ENCODE measurements around the gene ADSL.

The ADSL gene

DNA sequence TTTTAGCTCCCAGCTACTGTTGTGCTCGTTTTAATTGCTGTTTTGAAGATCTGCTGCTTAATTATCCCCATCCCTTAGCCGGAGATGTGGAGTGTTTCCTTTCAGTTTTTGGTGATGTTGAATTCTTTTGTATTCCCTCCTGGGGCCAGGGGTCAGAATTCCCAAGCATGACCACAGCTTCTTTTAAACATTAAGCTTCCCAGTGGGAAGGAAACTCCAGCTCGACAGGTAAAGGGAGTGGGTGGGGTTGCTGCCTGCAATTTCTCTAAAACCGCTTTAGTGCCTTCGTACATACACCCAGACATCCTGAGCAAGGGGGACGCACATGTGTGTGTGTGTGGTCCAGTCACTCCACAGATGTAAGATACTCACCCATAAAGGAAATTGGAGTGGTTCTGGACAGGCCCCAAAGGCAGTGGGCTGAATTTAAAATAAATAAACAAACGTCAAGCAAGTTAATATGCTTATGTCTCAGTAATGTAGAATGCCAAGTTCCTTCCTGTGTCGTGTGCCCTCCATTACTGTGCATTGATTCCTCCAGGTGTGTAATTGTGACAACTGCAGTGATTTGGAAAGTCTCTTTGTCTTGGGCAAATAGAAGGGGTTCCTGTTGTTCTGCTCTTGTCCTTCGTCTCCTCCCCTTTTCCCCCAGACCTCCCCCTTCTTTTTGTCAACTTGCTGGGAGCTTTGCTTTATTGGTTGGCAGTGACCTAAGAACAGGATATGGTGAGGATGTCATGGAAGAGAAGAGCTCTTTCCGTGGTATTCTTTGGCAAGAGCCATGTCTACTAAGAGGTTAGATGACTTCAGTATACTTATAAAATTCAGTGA is 19.2 kb upstream of the ADSL start:
- no peak for DNase-seq (ENCODE audit: low read depth, low spot score)

DNA sequence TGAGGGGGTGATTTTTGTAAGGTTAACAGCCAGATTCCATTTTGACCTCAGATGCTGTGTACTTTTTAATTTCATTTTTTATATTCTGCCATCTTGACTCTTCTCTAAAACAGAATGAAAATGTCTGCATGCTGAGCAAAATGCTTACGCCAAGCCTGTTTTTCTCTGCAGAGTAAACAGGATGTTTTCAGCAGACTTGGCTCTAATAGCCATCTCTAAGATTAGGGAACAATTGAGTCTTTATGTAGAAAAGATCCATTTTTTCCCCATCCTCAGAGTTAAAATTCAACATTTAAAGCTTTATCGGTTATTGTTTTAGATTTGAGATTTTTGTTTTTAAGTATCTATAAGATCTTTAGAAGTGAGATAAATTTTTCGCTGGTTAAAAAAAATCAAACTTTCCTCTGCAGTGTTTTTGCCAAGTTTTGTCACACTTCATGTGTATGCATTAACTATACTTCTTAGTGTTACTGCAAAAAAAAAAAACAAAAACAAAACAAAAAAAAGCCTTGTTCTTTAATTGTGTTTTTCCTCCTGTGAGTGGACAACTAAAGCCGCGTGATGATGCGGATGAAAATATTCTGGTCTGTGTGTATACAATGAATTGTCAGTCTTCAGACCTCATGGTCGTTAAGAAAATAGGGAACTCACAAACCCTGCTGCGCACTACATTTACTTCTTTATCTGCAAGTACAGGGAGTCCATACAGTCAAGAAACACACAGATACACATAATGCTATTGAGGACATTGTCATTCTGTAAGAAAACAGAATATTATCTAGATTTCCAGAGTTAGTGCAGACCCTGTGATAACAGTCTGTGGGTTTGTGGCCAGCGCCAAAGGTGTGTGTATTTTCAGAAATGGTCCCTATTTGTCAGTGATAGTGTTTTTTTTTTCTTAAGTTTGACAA is 17.5 kb upstream of the ADSL start:
- no peak for DNase-seq (ENCODE audit: low read depth, low spot score)

DNA sequence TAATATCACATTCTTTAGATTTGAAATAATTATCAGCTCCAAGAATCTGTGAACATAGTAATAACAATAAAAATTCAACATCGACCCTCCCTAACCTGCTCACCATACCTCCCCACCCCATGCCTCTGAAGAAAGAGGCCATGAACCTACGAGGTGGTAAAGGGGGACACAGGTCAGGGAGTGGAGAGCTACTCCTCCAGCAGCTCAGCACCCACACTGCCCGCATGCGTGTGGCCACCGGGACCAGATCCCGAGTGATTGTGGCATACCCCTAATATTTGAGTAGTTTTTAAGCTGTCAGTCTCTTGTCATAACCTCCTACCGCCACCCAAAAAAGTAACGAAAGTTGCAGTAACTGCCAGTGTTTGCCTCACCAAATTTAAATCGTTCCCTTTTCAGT is 16.8 kb upstream of the ADSL start:
- DNase-seq (ENCODE audit: low read depth, low spot score), result no peak

DNA sequence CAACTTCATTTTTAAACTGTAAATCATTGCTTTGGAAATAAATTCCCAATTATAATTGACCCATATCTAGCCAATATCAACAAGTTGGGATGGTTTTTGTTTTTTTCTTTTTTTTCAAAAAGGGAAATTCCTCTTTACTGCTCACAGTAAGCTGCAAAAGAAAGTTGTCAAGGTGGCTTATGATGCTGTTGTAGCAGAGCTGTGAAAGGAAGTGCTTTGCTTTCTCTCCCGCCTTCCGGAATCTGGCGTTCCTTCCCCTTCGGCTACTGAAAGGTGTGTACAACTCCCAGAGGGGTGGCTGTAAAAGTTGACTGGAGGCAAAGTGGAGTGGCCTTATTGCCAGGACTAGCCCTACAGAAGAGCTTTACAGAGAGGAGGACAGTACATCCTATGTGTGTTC is 16.2 kb upstream of the ADSL start:
- no peak for DNase-seq (ENCODE audit: low read depth, low spot score)

DNA sequence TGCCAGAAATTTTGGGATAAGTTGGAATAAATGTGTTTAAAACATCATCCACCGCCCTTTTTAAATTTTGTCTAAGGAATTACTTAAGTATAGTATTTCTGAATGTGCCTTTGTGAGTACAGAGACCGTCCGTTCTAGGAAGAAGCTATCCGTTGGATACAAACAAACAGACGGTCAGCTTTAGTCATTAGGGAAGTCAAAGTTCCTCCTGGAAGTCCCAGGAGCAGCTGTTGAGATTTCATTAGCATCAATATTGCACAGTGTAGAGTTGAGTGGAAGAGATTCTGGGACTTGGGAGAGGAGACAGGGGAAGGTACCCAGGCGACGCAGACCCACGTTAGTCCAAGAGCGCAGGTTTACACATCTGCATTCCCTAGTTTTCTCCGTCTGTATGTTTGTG is 15.7 kb upstream of the ADSL start:
- DNase-seq (ENCODE audit: low read depth, low spot score), result no peak

DNA sequence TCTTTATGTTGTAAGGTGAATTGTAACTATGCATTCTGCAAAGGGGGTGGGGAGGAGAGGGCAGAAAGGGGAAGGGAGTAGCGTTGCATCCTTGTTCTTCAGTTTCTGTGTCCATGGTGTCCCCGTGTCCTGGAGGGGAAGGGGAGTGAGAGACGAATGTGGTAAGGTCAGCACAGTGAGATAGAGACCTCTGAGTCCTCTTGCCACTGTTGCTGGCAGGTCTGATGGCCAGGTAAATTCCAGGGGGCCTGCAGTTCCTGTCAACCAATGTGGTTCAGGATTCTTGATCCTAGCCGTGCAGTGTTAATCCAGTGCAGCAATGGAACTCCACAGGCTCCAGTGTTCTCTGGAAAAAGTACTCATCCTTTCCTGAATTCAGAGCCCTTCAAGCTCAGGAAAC is 14.6 kb upstream of the ADSL start:
- no peak for DNase-seq (ENCODE audit: low read depth, low spot score)

DNA sequence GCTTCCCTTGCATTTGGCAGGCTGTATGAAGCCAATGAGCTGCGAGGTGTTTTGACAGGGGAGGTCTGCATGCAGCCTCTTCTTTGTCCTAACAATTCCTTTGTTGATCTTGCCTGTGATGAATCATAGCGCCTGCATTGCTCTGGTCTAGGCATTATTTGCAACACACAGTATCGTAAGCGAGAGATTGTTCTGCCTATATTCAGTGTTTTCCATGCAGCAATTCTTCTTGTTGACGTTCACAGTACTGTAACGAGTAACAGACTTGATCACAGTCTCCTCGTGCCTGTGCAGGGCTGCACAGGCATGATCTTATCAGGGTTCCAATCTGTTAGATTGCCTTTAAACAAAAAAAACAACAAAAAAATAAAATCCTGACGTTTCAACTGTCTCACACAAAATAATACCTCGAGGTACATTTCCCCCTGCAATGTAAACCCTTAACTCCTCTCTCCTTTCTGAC is 13.9 kb upstream of the ADSL start:
- DNase-seq (ENCODE audit: low read depth, low spot score), result peak; percentile 49

DNA sequence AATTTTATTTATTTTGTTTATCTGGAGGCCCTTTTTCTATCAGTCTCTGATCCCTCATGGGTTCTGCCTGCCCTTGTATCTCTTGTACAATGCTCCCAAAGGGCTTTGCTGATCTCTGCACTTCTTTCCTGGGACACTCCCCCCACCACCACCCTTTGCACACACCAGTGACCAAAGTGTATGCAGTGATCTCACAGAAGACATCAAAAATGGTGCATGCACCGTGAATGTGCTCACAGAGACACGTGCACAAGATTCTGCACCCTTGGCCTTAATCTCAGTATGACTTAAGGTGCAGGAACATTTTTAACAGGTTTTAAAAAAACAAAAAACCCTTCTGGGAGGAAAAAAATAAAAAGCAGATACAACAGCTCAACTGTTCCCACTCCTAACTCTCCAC is 12.2 kb upstream of the ADSL start:
- no peak for DNase-seq (ENCODE audit: low read depth, low spot score)

DNA sequence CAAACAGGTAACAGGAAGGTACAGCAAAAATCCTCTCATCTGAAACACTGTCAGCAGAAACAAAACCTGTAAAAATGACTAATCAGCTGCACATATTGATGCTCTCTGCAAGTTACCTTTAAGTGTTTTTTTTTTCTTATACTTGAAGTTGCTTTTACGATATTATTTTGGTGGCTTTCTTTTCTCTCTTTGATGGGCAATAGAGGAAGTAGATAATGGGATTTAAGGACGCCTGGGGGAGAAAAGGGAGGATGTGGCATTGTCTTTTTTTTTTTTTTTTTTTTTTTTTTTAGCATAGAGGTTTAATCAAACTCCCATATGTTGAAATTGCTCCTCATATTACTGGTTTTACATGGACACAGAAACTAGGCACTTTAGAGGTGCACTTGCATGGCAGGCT is 11.4 kb upstream of the ADSL start:
- DNase-seq (ENCODE audit: low read depth, low spot score), result no peak

DNA sequence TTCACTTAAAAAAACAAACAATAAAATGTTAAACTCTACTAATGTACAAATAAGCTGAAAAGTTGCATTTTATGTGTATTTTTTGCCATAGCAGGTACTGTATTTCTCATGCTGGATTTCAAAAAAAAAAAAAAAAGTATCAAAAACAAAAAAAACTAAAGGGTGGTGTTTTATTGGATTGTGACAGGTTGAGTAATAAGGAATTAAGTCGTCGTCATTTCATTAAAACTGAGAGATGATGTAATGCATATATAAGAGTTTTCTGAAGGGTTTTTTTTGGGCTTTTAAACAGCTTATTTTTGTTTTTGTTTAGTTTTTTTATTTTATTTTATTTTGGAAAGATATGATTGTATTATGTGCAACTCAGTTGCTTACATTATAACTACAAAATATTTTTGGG is 10.9 kb upstream of the ADSL start:
- no peak for DNase-seq (ENCODE audit: low read depth, low spot score)

DNA sequence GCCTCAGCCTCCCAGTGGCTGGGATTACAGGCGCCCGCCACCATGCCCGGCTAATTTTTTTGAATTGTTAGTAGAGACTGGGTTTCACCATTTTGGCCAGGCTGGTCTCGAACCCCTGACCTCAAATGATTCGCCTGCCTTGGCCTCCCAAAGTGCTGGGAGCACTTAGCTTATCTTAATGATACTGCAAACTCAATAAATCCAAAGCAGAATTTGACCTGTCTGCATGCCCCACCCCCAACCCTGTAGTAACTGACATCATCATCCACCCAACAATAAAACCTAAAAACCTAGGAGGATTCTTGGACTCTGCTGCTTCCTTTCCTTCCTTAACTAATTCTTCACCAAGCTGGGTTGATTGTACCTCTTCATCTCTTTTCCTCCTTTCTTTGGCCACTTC is 6.3 kb upstream of the ADSL start:
- no peak for DNase-seq (ENCODE audit: low read depth, low spot score)

DNA sequence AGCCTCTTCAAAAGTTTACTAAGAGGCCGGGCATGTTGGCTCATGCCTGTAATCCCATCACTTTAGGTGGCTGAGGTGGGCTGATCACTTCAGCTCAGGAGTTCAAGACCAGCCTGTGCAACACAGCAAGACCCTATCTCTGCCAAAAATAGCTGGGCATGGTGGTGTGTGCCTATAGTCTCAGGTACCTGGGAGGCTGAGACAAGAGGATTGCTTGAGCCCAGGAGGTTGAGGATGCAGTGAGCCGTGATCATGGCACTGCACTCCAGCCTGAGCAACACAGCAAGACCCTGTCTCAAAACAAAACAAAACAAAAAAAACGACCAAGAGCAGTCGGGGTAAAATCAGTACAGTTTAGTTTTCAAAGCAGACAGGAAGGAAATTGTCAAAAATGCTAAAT is 4.7 kb upstream of the ADSL start:
- no peak for DNase-seq (ENCODE audit: low read depth, low spot score)

DNA sequence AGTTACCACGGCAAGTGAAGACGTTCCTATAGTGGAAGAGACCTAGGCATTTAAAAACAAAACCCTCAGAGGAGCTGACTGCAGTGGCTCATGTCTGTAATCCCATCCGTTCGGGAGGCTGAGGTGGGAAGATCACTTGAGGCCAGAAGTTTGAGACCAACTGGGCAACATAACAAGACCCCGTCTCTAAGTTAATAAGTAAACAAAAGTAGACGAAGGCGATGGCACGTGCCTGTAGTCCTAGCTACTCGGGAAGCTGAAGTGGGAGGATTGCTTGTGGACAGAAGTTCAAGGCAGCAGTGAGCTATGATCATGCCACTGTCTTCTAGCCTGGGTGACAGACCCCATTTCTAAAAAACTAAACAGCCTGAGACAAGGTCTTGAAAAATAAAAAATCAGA is 3.8 kb upstream of the ADSL start:
- DNase-seq (ENCODE audit: low read depth, low spot score), result no peak

DNA sequence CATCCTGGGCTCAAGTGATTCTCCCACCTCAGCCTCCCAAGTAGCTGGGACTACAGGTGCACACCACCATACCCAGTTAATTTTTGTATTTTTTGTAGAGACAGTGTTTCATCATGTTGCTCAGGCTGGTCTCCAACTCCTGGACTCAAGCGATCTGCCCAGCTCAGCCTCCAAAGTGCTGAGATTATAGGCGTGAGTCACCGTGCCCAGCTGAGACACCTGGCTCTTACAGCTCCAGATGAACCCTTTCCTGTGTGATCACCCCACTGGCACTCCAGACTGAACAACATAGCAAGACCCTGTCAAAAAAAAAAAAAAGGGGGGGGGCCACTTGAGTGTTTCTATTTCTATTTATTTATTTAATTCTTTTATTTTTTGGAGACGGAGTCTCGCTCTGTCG is 1.0 kb upstream of the ADSL start:
- no peak for DNase-seq (ENCODE audit: low read depth, low spot score)

DNA sequence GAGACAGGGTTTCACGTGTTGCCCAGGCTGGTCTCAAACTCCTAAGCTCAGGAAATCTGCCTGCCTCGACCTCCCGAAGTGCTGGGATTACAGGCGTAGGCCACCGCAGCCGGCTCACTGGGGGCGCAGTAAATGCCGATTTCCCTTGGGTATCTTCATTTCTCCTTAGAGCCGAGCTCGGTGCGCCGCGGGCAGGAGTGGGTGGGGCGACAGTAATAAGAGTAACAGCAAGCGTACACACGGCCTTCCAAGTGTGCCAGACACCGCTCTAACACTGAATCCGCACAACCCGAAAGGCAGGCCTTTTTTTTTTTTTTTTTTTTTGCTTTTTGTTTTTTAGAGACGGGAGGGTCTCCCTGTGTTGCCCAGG is 500 bp upstream of the ADSL start:
- no peak for DNase-seq (ENCODE audit: low read depth, low spot score)

DNA sequence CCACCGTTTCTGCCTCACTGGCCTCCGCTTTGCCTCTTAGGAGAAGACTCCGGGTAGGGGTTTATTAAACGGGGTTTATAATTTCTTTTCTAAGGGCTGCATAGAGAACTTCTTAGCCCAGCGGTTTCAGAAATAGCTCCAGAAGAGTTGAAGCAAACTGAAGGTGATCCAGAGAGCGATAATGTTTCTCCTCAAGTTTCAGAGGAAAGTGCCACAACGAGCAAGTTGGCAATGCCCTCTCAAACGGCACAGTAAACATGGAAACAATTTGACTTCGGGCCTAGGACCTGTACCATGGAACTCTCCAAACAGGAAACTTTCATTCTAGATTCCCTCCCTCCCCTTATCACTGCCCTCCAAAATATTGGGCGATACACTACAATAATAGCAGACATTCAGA is 1.0 kb downstream of the ADSL start:
- DNase-seq (ENCODE audit: low read depth, low spot score), result no peak

DNA sequence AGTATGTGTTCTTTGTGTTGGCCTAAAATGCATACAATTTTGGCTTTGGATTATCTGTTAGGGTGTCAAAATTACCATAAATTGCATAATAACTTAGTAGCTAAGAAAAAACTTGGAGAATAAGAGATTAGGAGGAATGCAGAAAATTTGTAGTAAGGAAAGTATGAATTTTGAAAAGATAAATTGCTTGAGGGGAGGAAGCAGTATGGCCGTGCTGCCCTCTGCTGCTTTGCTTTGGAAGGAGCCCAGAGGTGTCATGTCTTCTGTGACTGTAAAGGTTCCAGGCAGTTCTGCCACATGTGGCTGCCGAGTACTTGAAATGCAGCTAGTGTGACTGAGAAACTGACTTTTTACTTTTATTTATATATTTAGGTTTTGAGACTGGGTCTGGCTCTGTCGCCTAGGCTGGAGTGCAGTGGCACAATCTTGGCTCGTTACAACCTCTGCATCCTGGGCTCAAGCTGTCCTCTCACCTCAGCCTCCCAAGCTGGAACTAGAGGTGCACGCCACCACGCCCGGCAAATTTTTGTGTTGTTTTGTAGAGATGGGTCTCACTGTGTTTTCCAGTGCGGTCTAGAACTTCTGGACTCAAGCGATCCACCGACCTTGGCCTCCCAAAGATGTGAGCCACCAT is 1.8 kb downstream of the ADSL start:
- no peak for DNase-seq (ENCODE audit: low read depth, low spot score)

DNA sequence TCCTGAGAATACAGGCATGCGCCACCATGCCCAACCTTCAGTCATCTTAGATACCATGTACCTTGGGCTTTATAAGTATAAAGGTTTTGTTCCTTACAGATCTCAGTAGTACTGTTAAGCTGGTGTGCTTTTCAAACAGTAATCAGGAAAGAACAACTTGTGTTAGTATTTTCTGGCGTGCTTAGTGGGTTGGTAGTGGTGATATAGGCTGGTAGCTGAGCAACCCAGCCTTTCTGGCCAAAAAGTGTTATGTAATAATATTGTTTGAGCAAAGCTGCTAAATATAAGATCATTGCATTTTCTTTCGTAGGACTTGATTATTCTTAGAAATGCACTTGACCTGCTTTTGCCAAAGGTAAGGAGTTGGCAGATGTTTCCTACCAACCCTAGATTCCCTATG is 6.5 kb downstream of the ADSL start:
- no peak for DNase-seq (ENCODE audit: low read depth, low spot score)

DNA sequence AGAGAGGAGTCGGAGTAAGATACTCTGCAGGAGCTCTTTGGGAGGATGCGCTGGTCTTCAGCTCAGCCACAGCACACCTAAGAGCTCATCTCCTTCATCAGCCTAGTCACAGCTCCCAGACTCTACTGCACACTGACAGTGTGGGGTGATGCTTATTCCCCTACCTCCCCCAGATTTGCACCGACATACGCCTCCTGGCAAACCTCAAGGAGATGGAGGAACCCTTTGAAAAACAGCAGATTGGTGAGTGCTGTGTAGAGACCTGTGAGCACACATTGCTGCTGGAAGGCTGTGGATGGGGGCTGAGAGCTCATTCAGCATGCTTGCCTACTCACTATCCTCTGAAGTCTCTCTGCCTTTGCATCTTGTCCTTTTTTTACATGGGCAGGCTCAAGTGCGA is 14.8 kb downstream of the ADSL start:
- no peak for DNase-seq (ENCODE audit: low read depth, low spot score)

DNA sequence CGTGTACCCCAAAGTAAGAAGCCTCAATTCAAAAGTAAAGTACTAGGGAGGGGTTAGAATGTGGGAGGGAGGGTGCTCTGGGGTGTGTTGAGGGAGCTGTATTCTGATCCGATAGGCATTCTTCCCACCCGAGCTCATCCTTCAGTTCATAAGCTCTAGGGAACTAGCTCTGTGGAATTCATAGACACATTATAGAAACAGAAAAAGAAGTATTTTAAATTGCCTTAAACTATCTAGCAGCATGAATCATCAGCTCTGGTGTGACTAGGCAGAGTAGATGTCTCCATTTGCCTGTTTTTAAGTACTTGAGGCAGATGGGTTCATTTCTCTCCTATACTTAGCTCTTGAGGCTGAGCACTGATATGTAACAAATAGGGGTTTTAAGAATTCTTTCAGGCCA is 16.8 kb downstream of the ADSL start:
- no peak for DNase-seq (ENCODE audit: low read depth, low spot score)

DNA sequence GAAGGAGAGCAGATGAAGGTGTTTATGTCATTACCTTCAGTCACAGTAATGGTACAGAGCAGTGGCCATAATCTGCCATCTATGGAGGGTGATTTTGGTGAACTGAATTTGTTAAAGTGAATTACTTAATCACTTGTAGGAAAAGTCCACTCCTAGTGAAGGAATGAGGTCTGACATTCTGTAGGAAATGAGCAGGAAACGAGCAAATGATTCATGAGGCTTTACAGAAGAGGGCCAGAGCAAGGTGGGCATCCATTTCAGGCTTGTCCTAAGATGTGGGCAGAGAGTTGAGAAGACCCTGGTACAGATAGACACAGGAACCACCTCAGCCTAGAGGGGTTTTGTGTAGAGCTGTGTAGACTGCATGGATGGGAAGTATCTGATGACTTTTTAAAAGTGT is 18.1 kb downstream of the ADSL start:
- DNase-seq (ENCODE audit: low read depth, low spot score), result no peak

DNA sequence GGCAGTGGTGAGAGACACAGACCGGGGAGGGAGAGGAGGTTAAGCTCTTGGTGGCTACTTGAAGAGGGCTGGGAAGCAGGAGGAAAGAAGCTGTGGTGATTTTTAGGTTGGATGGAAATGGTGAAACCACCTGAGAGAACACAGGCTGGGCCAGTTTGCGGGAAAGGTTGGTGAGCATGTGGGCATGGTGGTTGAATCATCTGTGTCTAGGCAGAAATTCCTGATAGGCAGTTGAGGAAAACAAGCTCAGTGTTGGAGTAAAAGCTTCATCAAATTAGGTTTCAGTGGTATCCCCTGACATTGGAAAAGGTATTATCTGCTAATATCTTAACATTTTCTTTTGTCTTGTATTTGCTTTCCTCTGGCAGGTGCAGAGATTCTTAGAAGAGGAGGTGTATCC is 19.8 kb downstream of the ADSL start:
- no peak for DNase-seq (ENCODE audit: low read depth, low spot score)

DNA sequence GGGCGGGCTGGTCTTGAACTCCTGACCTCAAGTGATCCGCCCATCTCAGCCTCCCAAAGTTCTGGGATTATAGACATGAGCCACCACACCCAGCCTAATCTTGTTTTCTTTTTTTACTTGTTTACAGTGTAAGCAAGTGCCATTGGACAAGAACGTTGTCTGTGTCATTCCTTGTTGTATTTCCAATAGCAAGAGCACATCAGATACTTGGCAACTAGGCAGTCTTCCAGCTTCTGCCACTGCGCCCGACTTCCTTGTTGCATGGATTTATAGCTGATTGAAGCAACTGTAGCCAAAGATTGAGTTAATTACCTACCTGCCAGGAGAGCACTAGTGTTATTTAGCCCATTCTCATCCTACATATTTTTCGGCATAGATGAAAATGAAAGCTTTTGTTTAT is 21.0 kb downstream of the ADSL start:
- no peak for DNase-seq (ENCODE audit: low read depth, low spot score)
